HG03457 (cell line): ENCODE data around the gene COL20A1.
"Not testable (repeated sequence)": the region's sequence is repeated elsewhere in the genome, so short reads cannot be mapped to it uniquely, and the experiment has no call there.

ENCODE experiments used
- ATAC-seq: cut with Tn5 transposase; IDR thresholded peaks from one replicate; pipeline ENCODE4 v1.9.1; 2021; ENCODE audit warnings: moderate number of reproducible peaks; ENCODE audit not compliant: unreplicated experiment

The COL20A1 gene

DNA sequence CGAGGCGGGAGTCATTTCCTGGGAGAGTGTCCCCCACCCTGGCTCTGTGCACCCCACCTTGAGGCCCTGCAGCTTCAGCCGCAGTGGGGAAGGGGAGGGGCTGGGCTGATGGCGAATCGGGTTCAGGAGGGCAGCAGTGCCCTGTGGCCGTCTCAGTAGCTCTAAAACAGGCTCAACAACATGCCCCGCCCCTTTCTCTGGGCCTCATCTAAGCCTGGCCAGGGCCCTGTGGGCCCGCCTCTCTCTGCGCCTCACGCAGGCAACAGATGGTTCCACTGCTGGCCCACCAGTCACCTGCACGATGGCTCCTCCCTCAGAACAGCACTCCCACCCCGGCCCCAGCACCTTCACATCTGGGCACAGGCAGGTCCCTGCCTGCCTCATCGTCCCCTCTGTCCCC, 38.0 kb downstream of the COL20A1 start:
- no peak for ATAC-seq

- no peak for ATAC-seq
Measured at GRCh38 chr20:63331741-63332400, 38.9 kb downstream of the COL20A1 start.

DNA sequence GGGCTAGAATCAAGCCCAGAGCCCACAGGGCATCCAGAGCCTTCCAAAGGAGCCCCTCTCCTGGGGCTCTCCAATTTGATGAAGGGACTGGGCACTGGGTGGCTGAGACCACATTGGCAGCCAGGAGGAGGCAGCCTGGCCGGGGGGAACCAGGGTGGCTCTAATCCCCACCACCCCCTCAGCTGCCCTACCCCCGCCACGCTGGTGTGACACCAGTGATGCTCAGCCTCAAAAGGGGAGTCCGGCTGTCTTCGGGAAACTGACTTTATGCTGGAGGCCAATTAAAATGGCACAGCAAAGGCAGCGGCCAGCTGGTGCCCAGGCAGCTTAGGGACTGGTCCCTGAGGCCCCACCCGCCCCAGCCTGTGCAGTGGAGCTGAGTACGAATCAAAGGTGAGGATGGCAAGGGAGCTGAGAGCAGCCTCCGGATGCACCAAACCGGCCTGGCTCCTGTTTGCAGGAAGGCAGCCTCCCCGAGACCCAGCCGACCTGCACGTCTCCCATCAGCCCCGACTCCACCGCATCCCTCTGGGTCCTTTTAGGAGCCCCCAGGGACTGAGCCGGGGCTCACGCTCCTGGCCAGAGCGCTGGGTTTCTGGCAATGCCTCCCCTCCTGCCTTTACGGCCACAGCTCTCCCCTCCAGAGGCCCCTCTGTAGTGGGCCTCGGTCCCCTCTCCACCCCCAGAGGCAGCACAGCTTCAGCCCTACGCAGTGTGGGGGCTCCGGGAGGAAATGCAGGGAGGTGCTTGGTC, 39.7 kb downstream of the COL20A1 start:
- no peak for ATAC-seq

- no peak for ATAC-seq
Measured at GRCh38 chr20:63333241-63333836, 40.4 kb downstream of the COL20A1 start.

DNA sequence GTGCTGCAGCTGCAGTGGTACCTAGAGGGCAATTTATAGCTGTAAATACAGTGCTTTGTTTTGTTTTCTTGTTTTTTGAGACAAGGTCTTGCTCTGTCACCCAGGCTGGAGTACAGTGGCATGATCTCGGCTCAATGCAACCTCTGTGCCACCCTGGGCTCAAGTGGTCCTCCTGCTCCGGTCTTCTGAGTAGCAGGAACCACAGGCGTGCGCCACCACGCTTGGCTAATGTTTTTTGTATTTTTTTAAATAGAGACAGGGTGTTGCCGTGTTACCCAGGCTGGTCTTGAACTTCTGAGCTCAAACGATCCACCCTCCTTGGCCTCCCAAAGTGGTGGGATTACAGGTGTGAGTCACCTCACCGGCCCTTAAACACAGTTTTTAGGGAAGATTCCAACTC, 41.4 kb downstream of the COL20A1 start:
- no peak for ATAC-seq

DNA sequence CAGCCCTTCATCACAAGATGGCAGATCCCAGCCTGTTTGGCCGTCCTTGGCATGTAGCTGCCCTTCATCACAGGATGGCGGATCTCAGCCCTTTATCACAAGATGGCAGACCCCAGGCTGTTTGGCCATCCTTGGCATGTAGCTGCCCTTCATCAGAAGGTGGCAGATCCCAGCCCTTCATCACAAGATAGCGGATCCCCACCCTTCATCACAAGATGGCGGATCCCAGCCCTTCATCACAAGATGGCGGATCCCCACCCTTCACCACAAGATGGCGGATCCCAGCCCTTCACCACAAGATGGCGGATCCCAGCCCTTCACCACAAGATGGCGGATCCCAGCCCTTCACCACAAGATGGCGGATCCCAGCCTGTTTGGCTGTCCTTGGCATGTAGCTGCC, 42.1 kb downstream of the COL20A1 start:
- not testable (repeated sequence) for ATAC-seq

DNA sequence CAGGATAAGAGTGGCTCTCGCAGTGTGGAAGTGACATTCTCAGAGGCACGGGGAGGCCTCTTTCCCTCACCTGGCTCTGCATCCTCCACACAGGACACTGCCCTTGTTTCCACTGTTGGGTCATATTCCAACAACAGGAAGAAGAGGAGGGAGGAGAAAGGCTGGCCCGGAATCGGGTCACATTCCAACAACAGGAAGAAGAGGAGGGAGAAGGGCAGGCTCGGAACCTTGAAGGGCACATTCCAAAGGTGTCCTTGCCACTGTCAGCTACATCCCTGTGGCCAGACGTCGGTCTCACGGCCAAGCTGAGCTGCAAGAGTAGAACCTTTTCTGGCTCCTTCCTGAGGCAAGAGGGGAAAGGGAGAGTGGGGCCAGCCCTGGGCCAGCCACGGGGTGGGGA, 42.7 kb downstream of the COL20A1 start:
- ATAC-seq: no peak

DNA sequence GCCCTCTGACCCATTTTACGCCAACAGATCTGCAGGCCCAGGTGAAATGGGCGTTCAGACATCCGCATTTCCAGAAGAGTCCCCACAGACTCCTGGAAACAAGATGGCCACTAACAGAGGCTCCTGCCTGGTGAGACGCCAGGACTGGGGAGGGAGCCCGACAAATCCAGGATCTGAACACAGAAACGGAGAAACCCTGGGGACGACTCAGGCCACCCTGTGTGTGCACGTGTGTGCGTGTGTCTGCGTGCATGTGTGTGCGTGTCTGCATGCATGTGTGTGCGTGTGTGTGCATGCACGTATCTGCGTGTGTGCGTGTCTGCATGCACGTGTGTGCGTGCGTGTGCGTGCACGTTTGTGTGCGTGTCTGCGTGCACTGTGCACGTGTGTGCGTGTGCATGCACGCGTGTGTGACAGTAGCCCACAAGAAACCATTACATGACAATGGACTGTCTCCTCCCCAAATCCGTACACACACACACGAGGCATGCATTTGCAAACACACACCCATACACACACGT, 43.3 kb downstream of the COL20A1 start:
- no peak for ATAC-seq

GRCh38 chr20:63337786-63338420, 44.9 kb downstream of the COL20A1 start:
- no peak for ATAC-seq

DNA sequence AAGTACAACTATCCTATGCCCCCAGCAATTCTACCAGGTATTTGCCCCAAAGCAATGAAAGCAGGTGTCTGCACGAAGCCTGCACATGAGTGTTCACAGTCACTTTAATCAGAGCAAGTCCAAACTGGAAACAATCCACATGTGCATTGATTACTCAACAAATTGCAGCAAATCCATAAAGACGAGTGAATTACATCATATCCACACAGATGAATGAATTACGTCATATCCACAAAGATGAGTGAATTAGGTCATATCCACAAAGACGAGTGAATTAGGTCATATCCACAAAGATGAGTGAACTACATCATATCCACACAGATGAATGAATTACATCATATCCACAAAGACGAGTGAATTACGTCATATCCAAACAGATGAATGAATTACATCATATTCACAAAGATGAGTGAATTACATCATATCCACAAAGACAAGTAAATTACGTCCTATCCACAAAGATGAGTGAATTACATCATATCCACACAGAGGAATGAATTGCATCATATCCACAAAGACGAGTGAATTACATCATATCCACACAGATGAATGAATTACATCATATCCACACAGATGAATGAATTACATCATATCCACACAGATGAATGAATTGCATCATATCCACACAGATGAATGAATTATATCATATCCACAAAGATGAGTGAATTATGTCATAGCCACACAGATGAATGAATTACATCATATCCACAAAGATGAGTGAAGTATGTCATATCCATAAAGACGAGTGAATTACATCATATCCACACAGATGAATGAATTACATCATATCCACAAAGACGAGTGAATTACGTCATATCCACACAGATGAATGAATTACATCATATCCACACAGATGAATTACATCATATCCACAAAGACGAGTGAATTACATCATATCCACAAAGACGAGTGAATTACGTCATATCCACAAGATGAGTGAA, 46.4 kb downstream of the COL20A1 start:
- not testable (repeated sequence) for ATAC-seq

DNA sequence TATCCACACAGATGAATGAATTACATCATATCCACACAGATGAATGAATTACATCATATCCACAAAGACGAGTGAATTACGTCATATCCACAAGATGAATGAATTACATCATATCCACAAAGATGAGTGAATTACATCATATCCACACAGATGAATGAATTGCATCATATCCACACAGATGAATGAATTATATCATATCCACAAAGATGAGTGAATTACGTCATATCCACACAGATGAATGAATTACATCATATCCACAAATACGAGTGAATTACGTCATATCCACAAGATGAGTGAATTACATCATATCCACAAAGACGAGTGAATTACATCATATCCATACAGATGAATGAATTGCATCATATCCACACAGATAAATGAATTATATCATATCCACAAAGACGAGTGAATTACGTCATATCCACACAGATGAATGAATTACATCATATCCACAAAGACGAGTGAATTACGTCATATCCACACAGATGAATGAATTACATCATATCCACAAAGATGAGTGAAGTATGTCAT, 47.2 kb downstream of the COL20A1 start:
- not testable (repeated sequence) for ATAC-seq

DNA sequence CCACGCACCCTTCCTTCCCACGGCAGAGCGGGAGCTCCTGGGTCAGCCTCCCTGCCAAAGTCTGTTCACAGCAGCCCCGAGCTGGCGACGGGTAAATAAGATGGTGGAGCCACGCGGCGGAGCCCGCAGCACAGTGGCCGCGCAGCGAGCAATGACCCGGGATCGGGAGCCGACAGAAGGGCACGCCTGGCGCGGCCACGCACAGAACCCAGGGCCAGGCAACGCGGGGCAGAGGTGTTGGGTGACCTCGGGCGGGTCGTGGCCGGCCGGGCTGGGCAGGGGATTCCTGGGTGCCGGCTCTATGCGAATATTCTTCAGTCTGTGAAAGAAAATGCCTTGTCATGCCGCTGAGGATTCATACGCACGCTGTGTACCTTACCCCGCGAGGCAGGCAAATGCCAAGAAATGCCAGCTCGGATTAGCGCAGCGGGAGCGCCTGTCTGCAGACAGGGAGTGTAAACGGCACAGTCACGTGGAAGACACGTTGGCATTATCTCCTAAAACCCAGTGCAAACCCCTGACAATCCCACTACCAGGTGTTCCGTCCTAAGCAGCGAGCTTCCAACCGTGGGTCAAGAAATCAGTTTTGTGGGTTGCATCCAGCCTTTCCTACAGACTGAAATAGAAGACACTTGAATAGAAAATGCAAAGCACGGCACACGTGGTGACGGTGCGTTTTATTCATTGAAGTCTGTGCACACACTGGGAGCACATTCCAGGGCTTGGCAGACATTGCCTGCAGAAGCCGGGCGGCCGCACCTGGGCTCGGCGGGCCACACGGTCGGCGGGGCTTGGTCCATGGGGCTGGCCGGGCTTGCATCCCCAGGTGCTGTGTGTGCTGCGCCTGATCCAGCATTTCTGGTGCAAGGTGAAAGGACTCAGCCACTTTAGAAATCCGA, 49.8 kb downstream of the COL20A1 start:
- no peak for ATAC-seq

DNA sequence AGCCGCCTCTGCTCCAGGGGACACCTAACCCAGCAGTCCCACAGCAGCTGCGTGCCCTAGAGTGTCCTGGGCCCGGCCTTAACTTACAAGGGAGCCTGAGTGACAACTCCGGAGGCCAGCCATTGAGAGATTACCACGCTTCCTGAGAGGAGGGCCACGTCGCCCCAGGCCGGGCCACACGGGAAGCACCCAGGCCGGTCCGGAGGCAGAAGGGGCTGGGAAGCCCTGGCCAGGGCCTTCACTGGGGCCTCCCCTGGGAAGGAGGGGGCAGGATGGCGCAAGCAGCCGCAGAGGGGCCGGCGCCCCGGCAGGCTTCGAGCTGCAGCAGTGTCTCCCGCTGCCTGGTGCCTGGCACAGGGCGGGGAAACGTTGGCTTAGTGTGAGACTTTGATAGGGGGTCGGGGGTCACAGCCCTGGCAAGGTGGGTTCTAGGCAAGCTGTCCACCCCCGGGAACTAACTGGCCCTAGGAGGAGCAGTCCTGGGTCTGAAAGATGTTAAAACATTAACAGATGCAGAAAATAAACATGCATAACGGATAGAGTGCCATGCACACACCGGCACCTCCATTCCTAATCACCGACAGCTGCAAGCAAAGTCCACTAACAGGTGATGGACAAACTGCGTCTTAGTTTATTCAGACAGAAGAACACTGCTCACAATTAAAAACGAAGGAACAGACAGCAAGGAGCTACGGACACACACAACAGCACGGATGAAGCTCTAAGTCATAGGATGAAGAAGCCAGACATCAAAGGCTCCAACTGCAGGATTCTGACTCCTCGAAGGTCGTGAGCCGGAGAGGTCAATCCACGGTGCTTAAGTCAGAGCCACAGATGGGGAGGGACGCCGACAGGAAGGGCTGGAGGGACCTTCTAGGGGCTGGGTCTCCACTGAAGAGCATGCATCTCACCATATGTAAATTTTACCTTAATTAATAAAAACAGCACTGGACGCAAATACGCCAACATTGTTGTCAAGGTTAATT, 50.8 kb downstream of the COL20A1 start:
- no peak for ATAC-seq

DNA sequence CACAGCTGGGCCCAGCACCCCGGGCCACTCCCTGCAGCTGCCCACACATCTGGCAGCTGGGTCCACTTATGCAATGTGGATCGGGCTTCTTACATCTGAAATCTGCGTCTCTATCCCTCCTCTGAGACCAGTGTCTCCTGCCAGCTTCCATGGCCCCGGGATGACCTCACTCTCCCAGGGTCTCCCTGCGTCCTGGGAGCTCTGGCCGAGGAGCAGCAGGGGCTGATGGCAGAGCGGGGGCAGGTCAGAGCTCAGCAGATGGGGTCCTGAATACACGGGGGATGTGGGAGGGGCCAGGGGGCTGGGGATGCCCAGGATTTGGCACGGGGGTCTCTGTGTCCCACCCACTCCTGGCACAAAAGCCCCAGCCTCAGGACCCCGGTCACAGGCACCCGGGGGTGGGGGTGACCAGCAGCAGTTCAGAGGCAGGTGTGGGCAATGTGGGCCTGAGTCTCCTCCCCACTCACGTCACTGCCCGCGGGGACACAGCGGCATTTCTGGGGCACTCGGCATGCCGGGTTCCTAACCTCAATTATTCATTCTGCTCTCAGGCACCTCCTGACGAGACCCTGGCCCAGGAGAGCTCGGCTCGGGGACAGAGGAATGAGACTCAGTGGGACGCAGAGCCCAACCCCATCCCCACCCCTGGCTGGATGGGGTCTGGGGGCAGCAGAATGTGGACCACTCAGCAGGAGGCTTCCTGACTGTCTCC, 51.8 kb downstream of the COL20A1 start:
- ATAC-seq: no peak

DNA sequence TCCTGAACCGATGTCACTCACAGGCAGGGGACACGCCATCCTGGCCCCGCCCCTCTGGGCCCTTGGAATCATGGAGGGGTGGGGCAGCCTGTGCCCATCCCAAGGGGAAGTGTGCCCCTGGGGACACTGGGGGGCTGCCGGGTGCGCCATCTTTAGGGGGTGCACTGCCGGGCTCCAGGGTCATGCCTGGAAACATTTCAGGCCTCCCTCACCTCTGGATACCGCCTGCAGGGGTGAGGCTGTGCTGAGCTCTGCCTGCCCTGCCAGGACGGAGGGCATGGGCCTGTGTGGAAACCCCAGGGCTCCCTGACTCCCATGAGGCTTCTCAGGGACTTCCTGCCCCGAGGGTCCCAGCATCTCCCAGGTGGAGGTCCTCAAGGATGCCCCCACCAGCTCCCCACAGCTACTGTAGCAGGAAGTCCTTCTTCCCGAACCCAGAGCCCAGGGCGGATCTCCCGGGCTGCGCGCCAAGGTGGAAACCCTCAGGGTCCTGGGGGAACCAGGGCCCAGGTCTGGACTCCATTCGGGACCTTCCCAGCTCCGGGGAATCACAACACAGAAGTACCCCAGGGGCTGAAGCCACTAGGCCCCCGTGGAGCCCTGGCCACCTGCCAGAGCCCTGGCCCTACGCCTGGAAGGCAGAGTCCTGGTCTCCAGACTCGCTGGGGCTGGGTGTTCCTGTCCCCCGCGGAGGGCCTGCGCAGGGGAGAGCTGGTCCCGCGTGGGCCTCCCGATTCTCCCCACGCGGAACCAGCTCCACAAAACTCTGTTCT, 52.5 kb downstream of the COL20A1 start:
- no peak for ATAC-seq
